NCI-H187 (cell line): ENCODE results near the gene FAM20B.
A peak's percentile ranks its signal among the peaks of the same experiment; 100 is the strongest.
"Not testable (repeated sequence)": the region's sequence is repeated elsewhere in the genome, so short reads cannot be mapped to it uniquely, and the experiment has no call there.

Source experiments
- DNase-seq, 2 experiments: peaks; one replicate each; lab custom pipeline; 2025; lab: John Stamatoyannopoulos, UW

FAM20B gene, protein sequence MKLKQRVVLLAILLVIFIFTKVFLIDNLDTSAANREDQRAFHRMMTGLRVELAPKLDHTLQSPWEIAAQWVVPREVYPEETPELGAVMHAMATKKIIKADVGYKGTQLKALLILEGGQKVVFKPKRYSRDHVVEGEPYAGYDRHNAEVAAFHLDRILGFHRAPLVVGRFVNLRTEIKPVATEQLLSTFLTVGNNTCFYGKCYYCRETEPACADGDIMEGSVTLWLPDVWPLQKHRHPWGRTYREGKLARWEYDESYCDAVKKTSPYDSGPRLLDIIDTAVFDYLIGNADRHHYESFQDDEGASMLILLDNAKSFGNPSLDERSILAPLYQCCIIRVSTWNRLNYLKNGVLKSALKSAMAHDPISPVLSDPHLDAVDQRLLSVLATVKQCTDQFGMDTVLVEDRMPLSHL

DNA sequence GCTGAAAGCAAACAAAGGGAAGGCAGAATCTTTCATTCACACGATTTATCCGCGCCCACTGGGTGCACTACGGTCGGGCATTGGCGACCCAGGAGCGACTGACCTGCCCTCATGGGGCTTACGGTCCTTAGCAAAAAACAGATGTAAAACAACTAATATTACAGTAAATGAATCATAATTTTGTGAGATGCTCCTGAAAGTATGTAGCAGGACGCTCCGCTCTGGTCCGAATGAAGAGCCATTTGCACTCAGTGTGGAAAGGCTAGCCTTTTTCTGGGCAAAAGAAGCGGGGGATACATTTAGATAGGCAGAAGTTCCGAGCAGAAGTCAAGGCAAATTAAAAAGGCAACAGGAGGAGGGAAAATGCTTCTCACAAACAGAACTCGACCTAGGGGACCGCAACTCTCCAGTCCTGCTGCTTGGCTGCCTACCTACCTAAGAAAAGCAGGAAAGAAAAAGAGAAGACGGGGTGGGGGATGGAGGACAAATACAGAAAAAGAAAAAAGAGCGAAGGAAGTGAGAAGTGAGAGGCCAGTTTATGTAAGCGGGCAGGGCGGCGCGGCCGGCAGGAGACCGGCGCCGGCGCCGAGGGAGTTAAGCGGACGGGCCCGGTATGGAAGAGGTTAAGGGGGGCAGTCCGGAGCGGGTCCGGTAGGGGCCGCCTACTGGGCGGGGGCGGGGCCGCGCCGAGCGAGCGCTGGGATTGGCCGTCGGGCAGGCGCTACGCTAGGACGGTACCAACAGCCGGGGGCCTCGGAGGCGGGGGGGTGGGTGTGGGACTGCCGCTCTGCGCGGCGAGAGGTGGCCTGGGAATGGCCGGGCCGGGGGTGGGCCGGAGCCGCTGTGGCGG lies at the start of gene FAM20B:
Gene FAM20B (plus strand): TSS at position 770 of the 850 bp plus-strand sequence. CDS start 17,954 bp downstream, outside the sequence.
- DNase-seq, result peak; percentile 97 to 99

DNA sequence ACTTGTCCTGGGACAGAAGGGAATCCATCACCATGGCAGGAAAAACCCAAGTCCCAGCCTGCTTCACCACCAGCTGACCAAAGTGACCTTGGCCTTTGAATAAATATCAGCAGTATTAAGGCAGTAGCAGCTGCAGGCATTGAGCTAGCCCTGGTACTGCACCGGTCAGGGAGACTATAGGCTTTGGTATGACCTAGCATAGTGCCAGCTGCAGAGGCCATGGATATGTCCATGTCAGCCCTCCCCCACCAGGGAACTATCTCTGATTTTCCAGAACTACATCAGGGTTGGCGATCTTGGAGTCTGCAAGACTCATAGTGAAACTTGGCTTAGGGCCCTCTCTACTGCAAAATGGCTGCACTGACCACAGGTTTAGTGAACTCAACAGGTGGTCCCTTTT lies 49.2 kb upstream of the FAM20B start:
- DNase-seq, result no peak

DNA sequence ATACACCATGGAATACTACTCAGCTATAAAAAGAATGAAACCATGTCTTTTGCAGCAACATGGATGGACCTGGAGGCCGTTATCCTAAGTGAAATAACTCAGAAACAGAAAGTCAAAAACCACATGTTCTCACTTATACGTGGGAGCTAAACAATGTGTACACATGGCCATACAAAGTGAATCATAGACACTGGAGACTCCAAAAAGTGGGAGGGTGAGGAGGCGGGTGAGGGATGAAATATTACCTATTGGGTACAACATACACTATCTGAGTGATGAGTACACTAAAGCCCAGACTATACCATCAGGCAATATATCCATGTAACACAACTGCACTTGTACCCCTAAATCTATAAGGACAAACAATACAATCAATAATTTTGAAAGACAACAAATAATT lies 39.5 kb upstream of the FAM20B start:
- no peak for DNase-seq

DNA sequence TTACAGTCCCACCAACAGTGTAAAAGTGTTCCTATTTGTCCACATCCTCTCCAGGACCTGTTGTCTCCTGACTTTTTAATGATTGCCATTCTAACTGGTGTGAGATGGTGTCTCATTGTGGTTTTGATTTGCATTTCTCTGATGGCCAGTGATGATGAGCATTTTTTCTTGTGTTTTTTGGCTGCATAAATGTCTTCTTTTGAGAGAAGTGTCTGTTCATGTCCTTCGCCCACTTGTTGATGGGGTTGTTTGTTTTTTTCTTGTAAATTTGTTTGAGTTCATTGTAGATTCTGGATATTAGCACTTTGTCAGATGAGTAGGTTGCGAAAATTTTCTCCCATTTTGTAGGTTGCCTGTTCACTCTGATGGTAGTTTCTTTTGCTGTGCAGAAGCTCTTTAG lies 37.5 kb upstream of the FAM20B start:
- not testable (repeated sequence) for DNase-seq

DNA sequence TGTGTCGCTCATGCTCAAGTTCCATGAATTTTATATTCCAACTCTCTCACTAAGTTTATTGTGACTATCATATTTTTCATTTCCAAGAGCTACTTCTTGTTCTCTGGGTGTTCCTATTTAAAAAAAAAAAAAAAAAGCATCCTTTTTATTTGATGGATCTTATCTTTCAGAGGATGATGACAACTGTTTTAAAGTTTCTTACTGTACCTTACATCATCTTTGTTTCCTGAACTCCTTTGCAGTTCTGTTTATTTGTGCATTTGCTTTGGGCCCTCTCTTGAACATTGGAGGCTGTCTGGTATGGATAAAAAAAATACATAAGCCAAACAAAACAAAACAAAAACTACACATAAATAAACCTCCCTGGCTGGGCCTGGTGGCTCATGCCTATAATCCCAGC lies 32.1 kb upstream of the FAM20B start:
- no peak for DNase-seq

DNA sequence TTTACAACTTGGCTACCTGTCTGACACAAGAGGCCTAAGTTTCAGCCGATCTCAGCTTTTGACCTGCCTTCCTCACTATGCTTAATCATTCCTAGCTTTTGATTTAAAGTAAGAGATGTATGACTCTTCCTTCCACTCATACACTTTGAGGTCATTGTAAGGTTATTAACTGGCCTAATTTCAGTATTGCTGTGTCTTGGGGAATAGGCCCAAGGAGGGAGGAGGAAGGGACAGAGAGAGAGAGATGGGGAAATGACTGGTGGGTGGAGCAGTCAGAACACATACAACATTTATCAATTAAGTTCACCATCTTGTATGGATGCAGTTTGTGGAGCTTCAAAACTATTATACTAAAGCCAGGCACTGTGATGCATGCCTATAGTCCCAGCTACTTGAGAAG lies 28.3 kb upstream of the FAM20B start:
- DNase-seq, result no peak

DNA sequence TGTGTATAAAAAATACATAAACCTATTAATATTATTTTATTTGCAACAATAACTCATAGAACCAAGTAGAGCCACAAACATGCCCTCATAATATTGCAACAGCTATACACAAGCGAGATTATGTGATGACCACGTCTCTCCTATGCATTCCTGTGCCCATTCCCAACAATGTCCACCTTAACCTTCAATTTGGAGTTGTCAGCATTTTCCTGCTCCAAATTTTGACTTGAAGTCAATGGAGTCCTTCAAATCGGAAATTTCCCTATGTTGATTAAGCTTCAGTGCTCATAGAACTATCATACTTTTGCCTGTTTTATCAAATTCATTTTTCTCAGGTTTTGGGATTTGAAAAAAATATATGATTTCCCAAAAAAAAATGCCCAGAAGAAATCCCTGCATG lies 27.4 kb upstream of the FAM20B start:
- DNase-seq, result no peak

DNA sequence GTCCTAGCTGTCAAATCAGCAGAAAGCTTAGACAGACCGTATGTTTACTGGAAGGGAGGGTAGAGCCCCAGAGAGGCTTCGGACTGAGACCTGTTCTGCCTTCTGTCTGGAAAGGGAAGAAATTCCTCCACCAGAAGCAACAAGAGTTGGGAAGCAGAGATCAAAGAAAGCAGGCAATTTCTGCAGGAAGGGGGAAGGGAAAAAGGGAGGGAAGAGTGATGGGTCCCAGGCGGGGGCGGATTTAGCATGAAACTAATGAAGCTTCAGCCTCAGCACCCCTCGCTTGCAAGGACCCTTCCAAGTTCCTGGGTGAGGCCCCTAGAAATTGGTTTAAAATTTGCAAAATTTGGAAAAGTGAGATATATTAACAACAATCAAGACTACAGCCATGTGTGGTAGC lies 26.6 kb upstream of the FAM20B start:
- DNase-seq, result no peak

DNA sequence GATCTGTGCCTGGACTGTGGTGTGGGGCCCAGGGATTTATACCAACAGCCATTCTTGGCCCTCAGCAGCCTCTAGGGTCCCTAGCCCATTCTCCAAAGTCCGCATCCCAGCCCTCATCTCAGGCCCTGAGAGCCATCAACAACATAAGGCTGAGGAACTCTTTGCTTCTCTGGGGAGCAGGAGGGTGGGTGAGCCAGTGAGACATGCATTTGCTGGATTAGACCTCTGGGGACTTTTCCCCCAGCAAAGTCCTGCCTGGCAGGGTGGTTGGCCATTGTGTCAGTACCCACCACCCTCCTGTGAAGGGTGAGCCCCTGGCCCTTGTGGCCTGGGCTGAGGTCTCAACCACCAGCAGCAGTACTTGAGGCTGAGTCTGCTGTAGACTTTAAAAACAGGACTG lies 24.2 kb upstream of the FAM20B start:
- no peak for DNase-seq

DNA sequence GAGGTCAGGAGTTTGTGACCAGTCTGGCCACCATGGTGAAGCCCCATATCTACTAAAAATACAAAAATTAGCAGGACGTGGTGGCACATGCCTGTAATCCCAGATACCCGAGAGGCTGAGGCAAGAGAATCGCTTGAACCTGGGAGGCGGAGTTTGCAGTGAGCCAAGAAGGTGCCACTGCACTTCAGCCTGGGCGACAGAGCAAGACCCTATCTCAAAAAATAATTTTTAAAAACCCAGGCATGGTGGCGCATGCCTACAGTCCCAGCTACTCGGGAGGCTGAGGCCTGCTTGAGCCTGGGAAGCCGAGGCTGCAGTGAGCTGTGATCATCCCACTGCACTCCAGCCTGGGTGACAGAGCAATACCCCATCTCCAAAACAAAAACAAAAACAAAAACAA lies 23.6 kb upstream of the FAM20B start:
- not testable (repeated sequence) for DNase-seq

DNA sequence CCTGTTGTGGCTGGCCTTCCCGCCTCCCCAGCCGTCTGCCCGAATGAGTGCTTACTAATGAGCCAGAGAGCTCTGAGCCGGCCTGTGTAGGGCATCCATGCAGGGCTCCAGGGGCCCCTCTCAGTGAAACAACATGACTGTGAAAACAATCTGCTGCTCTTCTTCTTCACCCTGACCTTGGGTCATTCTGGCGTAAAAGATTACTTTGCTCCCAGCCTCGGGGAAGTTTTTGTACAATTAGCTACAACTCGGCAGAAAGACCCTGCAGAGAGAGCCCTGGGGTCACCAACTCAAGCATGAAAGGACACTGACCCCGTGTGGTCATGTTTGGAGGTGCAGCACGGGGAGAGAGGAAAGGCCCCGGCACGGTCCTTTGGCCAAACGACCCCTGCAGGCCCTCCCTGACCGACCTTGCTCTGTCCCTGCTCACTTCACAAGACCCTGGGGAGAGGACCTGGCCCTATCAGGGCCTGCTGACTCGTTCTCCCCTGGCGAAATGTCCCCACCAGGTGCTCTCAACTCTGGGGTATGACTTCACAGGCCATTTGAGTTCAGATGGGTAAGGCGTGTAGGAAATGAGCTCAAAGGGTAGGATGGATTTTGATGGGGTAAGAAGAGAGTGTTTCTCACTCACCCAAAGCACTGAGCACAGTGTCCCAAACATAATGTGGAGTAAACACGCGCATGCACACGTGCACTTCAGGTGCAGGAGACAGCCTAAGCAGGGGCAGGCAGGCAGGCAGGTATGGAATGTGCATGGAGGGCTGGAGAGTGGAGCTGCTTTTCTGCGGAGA lies 22.9 kb upstream of the FAM20B start:
- peak; percentile 68 to 79 for DNase-seq

DNA sequence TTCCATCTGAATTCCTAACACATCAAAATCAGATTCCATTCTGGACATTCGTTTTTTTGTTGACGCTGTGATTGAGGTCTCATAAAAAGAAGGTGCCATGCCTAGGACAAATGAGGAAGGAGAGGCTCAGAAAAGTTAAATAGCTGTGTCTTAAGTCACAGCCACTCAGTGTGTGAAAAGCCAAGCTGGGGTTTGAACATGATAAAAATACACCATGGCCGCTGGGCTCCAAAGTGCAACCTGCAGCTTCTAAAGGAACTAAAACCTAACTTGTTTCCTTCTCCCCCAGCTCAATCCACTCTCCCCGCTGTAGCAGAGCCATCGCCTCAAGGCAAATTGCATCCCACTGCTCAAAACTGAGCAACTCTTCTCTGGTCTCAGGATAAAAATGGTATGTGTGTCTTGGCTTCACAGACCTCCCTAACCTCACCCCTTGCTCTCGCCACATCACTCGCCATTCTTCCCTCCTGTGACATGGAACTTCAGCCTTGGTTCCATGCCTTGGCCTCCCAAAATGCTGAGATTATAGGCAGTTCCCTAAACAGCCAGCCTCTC lies 22.1 kb upstream of the FAM20B start:
- no peak for DNase-seq

DNA sequence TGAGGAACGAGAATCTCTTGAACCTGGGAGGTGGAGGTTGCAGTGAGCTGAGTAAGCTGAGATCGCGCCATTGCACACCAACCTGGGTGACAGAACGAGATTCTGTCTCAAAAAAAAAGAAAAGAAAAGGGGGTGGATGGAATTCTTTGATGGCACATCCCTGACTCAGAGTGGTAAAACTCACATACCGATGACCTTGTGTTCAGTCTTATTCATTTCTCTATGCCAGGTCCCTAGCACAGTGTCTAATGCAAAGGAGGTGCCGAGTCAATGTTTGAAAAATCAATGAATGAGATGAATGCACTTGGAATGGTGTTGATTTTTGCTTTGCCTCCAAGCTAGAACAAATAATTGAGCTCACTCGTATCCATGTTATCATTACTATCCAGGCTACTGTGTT lies 18.5 kb upstream of the FAM20B start:
- no peak for DNase-seq

DNA sequence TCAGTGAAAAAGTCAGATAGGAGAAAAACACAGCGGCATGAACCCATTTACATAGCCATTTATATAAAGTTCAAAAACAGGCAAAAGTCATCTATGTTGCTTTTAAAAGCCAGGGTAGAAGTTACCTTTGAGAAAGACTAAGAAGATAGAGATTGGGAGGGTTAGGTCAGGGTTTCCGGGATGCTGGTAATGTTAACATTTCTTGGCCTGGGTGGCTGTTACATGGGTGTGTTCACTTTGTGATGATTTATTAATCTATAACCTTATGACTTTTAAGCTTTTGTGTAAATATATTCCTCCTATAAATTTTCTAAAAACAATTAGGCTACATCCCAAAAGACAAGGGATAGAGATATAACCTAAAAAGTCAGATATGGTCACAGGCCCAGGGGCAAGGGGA lies 15.0 kb upstream of the FAM20B start:
- DNase-seq, result no peak

DNA sequence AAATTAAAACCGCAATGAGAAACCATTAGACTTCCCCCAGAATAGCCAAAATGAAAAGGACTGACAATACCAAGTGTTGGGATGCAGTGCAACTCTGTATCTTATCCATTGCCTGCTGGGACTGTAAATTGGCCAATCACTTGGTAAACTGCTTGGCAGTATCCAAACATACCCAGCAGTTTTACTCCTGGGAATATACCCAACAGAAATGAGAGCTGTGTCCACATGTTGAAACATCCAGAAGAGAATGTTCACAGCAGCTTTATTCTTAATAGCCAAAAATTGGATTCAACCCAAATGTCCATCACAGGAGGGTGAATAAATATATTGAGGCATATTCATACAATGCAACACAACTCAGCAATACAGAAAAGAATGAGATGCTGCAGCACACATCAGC lies 13.7 kb upstream of the FAM20B start:
- no peak for DNase-seq

DNA sequence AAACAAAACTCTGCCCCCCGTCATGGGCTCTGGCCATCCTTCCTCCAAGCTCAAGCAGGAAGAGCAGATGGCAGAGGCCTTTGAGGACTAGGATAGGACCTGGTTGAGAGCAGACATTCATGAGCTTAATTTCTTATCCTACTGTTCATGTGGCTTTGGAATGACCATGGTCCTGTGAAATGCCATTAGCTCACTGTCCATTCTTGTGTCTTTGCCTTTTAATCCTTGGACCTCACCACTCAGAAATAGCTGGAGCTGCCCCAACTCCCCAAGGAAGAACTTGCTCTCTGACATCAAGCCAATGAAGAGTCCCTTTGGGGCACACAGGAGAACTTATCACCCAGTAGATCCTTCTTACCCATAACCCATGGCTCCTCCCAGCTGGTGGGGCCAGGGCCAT lies 11.6 kb upstream of the FAM20B start:
- no peak for DNase-seq

DNA sequence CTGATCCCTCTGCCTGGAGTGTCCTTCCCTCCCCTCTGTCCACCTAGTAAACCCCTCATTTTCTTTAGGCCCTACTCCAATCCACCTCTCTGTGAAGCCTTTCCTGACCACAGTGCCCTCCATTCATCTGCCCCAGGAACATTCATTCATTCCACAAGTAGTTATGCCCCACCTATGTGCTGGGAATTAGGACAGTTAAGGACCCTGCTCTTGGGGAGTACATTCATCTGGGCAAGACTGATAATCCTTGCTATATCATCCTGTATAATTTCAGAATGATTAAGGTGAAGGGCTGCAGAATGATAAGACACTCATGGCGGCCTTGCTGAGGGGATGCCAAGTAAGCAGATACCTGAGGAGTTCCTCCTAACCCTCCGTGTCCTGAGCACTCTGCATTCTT lies 10.3 kb upstream of the FAM20B start:
- no peak for DNase-seq

DNA sequence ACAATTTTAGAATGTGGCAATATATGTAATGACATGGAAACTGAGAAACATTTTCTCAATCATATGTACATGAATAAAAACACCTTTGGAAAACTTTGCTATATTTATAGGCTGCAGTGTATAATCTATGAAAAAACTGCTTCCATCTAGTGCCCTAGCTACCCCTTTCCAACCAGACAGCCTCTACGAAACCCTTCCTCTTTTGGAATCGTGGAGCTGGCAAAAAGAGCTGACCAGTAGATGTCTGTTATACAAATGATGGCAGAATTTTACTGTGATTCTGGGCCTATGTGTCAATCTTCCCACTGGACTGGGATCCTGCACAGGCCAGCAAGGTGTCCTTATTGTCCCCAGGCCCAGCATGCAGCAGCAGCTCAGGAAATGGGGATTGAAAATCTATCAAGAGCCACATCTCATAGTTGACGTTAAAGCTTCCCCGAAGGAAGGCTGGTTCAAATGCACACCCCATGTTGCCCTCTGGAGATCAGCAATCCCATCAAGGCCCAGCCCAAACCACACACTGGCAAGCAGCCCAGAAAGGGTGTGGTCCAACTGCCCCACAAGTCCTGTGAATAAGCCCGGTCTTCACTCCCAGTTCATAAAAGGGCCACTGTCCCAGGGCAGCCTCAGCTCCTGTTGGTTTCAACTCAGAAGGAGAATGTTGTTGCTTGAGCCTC lies 8.8 kb upstream of the FAM20B start:
- peak; percentile 78 to 81 for DNase-seq

DNA sequence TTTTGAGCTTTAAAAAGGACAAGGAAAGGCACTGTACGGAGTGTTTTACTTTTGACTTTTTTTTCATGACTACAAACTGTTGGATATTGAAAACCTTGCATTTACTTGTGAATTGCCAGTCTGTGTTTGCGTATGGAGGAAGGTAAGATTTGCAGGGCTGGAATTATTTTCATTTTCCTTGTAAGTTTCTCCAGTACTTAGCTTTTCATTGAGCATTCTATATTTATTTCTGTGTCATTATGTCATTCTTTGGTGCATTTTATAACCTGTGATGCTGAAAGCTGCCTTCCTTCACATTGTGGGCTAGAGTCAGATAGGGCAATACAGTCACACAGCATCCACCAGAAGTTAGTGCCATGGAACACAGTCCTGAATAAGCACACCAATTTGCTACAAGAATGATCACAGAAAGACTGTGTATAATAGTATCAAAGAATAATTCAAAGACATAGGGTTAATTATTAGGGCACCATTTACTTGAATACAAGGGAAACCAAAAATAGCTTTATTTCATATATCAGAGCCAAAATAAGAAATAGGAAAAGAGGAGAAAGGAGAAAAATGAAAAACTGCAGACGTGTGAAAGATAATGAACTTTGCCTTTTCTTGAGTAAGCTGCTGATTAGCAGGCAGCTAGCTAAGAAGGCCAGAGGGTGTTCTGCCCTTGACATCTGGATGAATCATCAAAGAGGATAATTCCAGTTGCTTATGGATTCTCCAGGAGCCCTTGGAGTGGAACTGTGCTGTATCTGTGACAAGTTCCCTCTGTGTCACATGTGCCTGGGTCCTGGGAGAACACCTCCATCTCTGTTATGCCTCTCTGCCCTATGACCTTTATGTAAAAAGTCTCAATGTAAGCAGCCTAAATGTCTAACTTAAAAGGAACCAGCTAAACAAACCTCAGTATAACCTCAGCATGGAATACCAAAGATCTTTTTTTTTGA lies 8.0 kb upstream of the FAM20B start:
- DNase-seq, result no peak

DNA sequence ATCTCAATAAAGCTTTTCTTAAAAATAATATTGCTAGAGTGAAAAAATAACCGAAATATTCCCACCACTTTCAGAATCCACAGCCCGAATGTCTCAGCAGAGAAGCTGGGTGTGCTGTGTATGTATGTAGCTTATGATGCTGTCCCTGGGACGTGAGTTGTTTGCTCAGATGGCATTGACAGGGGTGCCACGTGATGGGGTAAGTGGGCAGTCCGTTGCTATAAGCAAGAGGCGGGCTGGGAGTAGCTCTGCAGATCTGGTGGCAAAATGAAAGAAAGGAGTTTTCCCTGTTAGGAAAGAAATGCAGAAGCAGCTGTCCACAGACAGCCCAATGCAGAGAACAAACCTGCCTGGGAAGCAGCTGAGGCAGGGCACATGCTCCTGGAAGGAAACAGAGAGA lies 3.8 kb upstream of the FAM20B start:
- DNase-seq, result peak; percentile 73 to 91
